ENCODE data around the gene PPM1H.

The PPM1H gene

DNA sequence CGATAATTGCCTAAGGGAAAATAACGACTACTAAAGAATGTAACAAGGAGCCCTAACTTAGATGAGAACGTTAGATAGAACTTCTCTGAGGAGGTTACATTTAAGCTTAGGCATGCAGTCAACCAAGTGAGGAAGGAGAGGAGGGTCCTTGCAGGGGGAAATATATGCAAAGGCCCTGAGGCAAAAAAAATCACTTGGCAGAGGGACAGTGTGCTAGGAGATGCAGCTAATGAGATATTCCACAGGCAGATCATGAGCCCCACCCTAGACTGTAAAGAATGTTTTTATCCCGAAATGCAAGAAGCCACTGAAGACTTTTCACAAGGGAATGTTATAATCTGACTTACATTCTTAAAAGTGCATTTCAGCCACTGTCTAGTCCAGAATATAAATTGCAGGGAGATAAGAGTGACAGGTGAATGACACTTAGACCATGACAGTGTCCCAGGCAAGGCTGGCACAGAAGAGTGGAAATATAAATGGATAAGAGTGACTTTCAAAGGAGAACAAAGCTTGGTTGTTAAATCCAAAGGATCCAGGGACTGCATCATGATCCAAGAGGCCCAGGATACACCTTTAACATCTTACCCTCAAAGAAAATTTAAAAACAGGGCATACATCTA is 61.0 kb downstream of the PPM1H start:
- ChIA-PET POLR2A (no interaction called here), CTCF (interaction anchor here (0.6 to 1.5 kb wide), 3 partner anchors 61 to 438 kb away, joined by 3 to 4 read pairs (median 4); no protein-coding TSS in a partner anchor)
- Histone ChIP-seq H3K4me3 (ENCODE audit: low read depth, low read length) (no peak overlapping the region), H3K9me3 (ENCODE audit: control insufficient read depth, insufficient read depth, low read depth, low read length) (no peaks in the 10 kb centered on the region), H3K36me3 (ENCODE audit: control insufficient read depth in 2 of 2, insufficient read depth in 1 of 2, low read length in 2 of 2) (no peaks in the 10 kb centered on the region), H3K4me1 (ENCODE audit: control insufficient read depth, insufficient read depth, low read length) (no peaks in the 10 kb centered on the region), H3K27ac (ENCODE audit: extremely low read depth, low read depth, low read length) (no peak overlapping the region)
- TF ChIP-seq, protein P1, sequence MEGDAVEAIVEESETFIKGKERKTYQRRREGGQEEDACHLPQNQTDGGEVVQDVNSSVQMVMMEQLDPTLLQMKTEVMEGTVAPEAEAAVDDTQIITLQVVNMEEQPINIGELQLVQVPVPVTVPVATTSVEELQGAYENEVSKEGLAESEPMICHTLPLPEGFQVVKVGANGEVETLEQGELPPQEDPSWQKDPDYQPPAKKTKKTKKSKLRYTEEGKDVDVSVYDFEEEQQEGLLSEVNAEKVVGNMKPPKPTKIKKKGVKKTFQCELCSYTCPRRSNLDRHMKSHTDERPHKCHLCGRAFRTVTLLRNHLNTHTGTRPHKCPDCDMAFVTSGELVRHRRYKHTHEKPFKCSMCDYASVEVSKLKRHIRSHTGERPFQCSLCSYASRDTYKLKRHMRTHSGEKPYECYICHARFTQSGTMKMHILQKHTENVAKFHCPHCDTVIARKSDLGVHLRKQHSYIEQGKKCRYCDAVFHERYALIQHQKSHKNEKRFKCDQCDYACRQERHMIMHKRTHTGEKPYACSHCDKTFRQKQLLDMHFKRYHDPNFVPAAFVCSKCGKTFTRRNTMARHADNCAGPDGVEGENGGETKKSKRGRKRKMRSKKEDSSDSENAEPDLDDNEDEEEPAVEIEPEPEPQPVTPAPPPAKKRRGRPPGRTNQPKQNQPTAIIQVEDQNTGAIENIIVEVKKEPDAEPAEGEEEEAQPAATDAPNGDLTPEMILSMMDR (tag by site-specific recombination; IDR thresholded peaks at IDR 0.05), result no peak
- no peak for TF ChIP-seq ZNF701 (tag by site-specific recombination; IDR thresholded peaks at IDR 0.05)
- TF ChIP-seq ZNF768 (tag by site-specific recombination; IDR thresholded peaks at IDR 0.05), result no peak
- TF ChIP-seq ZNF184 (tag by site-specific recombination; IDR thresholded peaks at IDR 0.05), result no peak
- no peak for TF ChIP-seq ZNF221 (tag by site-specific recombination; IDR thresholded peaks at IDR 0.05; ENCODE audit: borderline replicate concordance)
- no peak for TF ChIP-seq ZNF239 (tag by site-specific recombination; IDR thresholded peaks at IDR 0.05)
- TF ChIP-seq ZNF426 (tag by site-specific recombination; IDR thresholded peaks at IDR 0.05), result no peak
- no peak for TF ChIP-seq ZNF2 (tag by site-specific recombination; IDR thresholded peaks at IDR 0.05)
- no peak for TF ChIP-seq ZNF132 (tag by site-specific recombination; IDR thresholded peaks at IDR 0.05; ENCODE audit: borderline replicate concordance)
- TF ChIP-seq KLF1 (tag by site-specific recombination; IDR thresholded peaks at IDR 0.05), result no peak
- no peak for TF ChIP-seq ZNF610 (tag by site-specific recombination; IDR thresholded peaks at IDR 0.05; ENCODE audit: borderline replicate concordance)
- TF ChIP-seq ZNF18 (tag by site-specific recombination; IDR thresholded peaks at IDR 0.05), result no peak
- no peak for TF ChIP-seq ZNF645 (tag by site-specific recombination; IDR thresholded peaks at IDR 0.05)
- no peak for TF ChIP-seq SP7 (tag by site-specific recombination; IDR thresholded peaks at IDR 0.05)
- no peak for TF ChIP-seq SCRT1 (tag by site-specific recombination; IDR thresholded peaks at IDR 0.05; ENCODE audit: borderline replicate concordance)
- TF ChIP-seq GLIS1 (tag by site-specific recombination; IDR thresholded peaks at IDR 0.05), result no peak
- TF ChIP-seq ZNF654 (tag by site-specific recombination; IDR thresholded peaks at IDR 0.05; ENCODE audit: low read depth), result no peak

- POLR2A ChIA-PET, result no interaction called here
- no peak overlapping the region for H3K27ac ChIP-seq (ENCODE audit: extremely low read depth, low read depth, low read length)
- CTCF ChIA-PET, result no interaction called here
Observed at GRCh38 chr12:62873116-62873825, 61.7 kb downstream of the PPM1H start.

More at GRCh38 chr12:62873116-62873825, 61.7 kb downstream of the PPM1H start:
- no peaks in the 10 kb centered on the region for H3K36me3 ChIP-seq (ENCODE audit: control insufficient read depth in 2 of 2, insufficient read depth in 1 of 2, low read length in 2 of 2)
- H3K9me3 ChIP-seq (ENCODE audit: control insufficient read depth, insufficient read depth, low read depth, low read length), result no peaks in the 10 kb centered on the region
- TF ChIP-seq ZNF138 (tag by site-specific recombination; IDR thresholded peaks at IDR 0.05; ENCODE audit: borderline replicate concordance) (no peak), SCRT2 (tag by site-specific recombination; IDR thresholded peaks at IDR 0.05) (no peak), HOXC10 (CRISPR knock-in tag; IDR thresholded peaks at IDR 0.05) (no peak), GLIS1 (tag by site-specific recombination; IDR thresholded peaks at IDR 0.05) (peak; percentile 71), ZNF600 (tag by site-specific recombination; IDR thresholded peaks at IDR 0.05) (peak; percentile 43; the same call in 1 of the 2 replicates), ZNF211 (tag by site-specific recombination; IDR thresholded peaks at IDR 0.05; ENCODE audit: low read depth) (no peak), ZBTB1 (tag by site-specific recombination; IDR thresholded peaks at IDR 0.05) (no peak), ZNF571 (tag by site-specific recombination; IDR thresholded peaks at IDR 0.05) (no peak), TRIM28 (IDR thresholded peaks at IDR 0.05; ENCODE audit: borderline replicate concordance, low read length) (no peak)
- TF ChIP-seq, protein P2, sequence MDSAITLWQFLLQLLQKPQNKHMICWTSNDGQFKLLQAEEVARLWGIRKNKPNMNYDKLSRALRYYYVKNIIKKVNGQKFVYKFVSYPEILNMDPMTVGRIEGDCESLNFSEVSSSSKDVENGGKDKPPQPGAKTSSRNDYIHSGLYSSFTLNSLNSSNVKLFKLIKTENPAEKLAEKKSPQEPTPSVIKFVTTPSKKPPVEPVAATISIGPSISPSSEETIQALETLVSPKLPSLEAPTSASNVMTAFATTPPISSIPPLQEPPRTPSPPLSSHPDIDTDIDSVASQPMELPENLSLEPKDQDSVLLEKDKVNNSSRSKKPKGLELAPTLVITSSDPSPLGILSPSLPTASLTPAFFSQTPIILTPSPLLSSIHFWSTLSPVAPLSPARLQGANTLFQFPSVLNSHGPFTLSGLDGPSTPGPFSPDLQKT (IDR thresholded peaks at IDR 0.05; ENCODE audit: borderline replicate concordance, low read depth, low read length), result no peak
- TF ChIP-seq, protein P3, sequence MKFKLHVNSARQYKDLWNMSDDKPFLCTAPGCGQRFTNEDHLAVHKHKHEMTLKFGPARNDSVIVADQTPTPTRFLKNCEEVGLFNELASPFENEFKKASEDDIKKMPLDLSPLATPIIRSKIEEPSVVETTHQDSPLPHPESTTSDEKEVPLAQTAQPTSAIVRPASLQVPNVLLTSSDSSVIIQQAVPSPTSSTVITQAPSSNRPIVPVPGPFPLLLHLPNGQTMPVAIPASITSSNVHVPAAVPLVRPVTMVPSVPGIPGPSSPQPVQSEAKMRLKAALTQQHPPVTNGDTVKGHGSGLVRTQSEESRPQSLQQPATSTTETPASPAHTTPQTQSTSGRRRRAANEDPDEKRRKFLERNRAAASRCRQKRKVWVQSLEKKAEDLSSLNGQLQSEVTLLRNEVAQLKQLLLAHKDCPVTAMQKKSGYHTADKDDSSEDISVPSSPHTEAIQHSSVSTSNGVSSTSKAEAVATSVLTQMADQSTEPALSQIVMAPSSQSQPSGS (tag by site-specific recombination; IDR thresholded peaks at IDR 0.05; ENCODE audit: low read depth), result no peak
- no peak overlapping the region for H3K4me3 ChIP-seq (ENCODE audit: low read depth, low read length)
- no peaks in the 10 kb centered on the region for H3K4me1 ChIP-seq (ENCODE audit: control insufficient read depth, insufficient read depth, low read length)
